HUES6 (cell line): Measurements from ENCODE around the gene IQGAP3.
A peak's percentile ranks its signal among the peaks of the same experiment; 100 is the strongest.
"Not testable (repeated sequence)": the region's sequence is repeated elsewhere in the genome, so short reads cannot be mapped to it uniquely, and the experiment has no call there.

ENCODE experiments used
- H3K27ac ChIP-seq: 2 replicates; pipeline ENCODE4 v1.7.0; 2013; ENCODE audit warnings: low read depth, mild to moderate bottlenecking, low read length, inconsistent platforms
- H3K27me3 ChIP-seq: 2 replicates; pipeline ENCODE4 v1.6.1; 2013; ENCODE audit warnings: low read length; ENCODE audit not compliant: control insufficient read depth, insufficient read depth
- H3K36me3 ChIP-seq: 2 replicates; pipeline ENCODE4 v1.6.1; 2013; ENCODE audit warnings: low read length; ENCODE audit not compliant: control insufficient read depth, insufficient read depth
- H3K4me1 ChIP-seq: 2 replicates; pipeline ENCODE4 v1.6.1; 2013; ENCODE audit warnings: low read length; ENCODE audit not compliant: control insufficient read depth, insufficient read depth
- H3K4me3 ChIP-seq: 2 replicates; pipeline ENCODE4 v1.5.1; 2013; ENCODE audit warnings: low read depth, low read length
- H3K9ac ChIP-seq: one replicate; pipeline ENCODE4 v1.6.1; 2013; ENCODE audit warnings: mild to moderate bottlenecking, low read length
- H3K9me3 ChIP-seq: 2 replicates; pipeline ENCODE4 v1.6.1; 2013; ENCODE audit warnings: low read depth, low read length; ENCODE audit not compliant: control insufficient read depth, insufficient read depth

Gene IQGAP3, protein sequence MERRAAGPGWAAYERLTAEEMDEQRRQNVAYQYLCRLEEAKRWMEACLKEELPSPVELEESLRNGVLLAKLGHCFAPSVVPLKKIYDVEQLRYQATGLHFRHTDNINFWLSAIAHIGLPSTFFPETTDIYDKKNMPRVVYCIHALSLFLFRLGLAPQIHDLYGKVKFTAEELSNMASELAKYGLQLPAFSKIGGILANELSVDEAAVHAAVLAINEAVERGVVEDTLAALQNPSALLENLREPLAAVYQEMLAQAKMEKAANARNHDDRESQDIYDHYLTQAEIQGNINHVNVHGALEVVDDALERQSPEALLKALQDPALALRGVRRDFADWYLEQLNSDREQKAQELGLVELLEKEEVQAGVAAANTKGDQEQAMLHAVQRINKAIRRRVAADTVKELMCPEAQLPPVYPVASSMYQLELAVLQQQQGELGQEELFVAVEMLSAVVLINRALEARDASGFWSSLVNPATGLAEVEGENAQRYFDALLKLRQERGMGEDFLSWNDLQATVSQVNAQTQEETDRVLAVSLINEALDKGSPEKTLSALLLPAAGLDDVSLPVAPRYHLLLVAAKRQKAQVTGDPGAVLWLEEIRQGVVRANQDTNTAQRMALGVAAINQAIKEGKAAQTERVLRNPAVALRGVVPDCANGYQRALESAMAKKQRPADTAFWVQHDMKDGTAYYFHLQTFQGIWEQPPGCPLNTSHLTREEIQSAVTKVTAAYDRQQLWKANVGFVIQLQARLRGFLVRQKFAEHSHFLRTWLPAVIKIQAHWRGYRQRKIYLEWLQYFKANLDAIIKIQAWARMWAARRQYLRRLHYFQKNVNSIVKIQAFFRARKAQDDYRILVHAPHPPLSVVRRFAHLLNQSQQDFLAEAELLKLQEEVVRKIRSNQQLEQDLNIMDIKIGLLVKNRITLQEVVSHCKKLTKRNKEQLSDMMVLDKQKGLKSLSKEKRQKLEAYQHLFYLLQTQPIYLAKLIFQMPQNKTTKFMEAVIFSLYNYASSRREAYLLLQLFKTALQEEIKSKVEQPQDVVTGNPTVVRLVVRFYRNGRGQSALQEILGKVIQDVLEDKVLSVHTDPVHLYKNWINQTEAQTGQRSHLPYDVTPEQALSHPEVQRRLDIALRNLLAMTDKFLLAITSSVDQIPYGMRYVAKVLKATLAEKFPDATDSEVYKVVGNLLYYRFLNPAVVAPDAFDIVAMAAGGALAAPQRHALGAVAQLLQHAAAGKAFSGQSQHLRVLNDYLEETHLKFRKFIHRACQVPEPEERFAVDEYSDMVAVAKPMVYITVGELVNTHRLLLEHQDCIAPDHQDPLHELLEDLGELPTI (N-terminal part only)

DNA sequence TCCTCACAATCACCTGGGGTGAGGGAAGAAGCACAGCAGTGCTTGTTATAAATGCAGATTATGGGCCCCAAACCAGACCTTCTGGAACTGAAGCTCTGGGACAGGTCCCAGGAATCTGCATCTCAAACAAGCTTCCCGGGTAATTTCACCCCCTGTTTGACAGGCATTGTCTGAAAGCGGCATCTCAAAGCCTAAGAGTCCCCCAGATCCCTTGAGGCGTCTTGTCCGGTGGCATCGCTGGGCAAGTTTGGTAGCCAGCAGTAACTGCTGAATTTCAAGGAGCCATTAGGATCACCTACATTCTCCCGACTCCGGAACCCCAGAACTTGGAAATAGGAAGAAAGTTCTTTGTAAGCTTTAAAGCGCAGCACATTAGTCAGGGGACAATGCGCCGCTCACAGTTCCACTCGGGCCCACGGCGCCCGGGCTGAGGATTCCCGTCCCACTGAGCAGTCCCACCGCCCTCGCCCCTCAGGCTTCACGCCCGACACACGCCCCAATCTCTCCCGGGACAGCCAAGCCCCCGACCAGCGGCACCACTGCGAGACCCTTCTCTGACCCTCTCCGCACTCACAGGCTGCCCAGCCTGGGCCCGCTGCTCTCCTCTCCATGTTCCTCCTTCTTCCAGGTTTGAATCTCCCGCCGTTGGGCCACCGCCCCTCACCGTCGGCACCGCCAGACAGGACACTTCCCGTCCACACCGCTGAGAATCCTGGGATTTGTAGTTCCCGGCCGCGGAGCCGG is at the start of gene IQGAP3:
IQGAP3 (minus strand) TSS at position 647 of the 744 bp plus-strand sequence; CDS start at position 611, 36 bp downstream.
- H3K4me3 ChIP-seq, result peak within 1 kb of the TSS; percentile 86
- peaks cover 9% of the 10 kb centered on the region; the same call in 1 of the 2 replicates for H3K4me1 ChIP-seq
- H3K27me3 ChIP-seq, result no peaks in the 10 kb centered on the region
- peaks cover 18% of the 10 kb centered on the region; the same call in 1 of the 2 replicates for H3K36me3 ChIP-seq
- peak within 1 kb of the TSS; percentile 77 for H3K9ac ChIP-seq
- no peaks in the 10 kb centered on the region for H3K9me3 ChIP-seq
- no peak within 1 kb of the TSS for H3K27ac ChIP-seq

DNA sequence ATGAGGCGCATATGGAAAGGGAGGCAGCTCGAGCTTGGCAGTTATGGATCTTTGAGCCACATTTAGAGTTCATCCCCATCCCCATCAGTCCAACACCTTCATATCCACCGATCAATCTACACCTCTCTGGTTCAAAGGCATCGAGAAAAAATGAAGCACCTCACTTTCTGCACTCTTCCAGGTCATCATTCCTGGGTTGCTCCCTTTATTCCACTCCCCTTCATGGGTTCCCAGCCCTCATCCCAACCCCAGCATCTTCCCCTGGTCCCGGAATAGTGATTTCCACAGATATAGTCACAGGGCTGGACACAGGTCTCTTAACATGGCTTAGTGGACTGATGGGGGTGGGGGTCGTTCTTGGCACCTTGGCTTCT is 47.2 kb upstream of the IQGAP3 start:
- no peak overlapping the region for H3K9ac ChIP-seq
- H3K9me3 ChIP-seq, result no peaks in the 10 kb centered on the region
- H3K36me3 ChIP-seq, result no peaks in the 10 kb centered on the region
- no peak overlapping the region for H3K4me3 ChIP-seq
- peaks cover 4% of the 10 kb centered on the region; the same call in 1 of the 2 replicates for H3K4me1 ChIP-seq
- H3K27me3 ChIP-seq, result peaks cover 58% of the 10 kb centered on the region
- H3K27ac ChIP-seq, result no peak overlapping the region

DNA sequence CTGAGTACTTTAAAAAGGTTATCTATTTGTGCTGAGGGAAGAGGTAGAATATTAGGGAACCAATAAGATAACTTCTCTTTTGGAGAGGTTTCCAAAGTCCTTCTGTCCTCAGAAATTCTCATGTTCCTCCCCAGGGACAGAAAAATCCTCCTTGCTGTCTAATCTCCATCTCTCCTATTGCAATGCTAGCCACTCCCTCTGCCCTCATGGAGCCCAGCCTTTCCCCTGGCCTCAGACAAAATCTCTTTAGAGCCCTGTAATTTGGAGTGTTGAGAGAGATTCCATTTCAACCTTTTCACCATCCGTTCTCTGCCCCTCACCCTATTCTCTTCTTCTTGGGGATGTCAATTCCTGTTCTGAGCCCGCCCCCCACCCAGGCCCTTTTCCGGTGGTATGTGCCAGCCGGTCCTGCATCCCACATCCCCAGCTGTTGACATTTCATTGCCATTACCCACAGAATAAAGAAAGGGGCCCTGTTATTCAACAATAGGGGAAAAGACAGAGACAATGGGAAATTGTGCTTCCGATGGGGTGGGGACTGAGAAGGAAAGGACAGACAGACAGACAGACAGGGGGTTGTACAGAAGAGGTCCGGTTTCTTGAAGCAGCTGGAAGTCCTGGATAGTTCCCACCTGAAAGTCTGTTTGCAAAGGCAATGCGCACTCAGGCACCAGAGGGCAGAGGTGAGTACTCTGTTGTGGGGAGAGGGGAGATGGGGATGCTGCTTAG is 46.7 kb upstream of the IQGAP3 start, which contains the start of gene HAPLN2:
HAPLN2 (plus strand) TSS at position 563 of the 729 bp plus-strand sequence. CDS start 4,076 bp downstream, outside the sequence.
- no peak within 1 kb of the TSS for H3K9ac ChIP-seq
- no peaks in the 10 kb centered on the region for H3K36me3 ChIP-seq
- no peaks in the 10 kb centered on the region for H3K9me3 ChIP-seq
- H3K4me1 ChIP-seq, result peaks cover 4% of the 10 kb centered on the region; the same call in 1 of the 2 replicates
- H3K27me3 ChIP-seq, result peaks cover 52% of the 10 kb centered on the region
- H3K27ac ChIP-seq, result no peak within 1 kb of the TSS
- H3K4me3 ChIP-seq, result no peak within 1 kb of the TSS

DNA sequence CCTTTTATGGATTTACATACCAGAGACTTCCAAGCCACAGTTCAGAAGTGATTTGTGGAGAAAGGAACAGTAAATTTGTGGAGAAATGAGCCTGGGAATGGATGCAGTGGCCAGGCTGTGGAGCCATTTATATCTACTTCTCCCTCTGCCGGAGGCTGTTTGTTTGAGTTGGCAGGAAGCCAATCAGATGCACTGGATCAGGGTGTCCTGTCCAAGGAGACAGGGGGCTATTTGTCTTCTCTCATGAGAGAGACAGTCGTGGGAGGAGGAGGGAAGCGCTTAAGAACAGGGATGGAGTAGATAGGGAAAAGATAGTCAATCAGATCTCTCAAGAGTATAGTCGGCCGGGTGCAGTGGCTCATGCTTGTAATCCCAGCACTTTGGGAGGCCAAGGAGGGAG is 44.1 kb upstream of the IQGAP3 start:
- H3K27me3 ChIP-seq, result peaks cover 28% of the 10 kb centered on the region

DNA sequence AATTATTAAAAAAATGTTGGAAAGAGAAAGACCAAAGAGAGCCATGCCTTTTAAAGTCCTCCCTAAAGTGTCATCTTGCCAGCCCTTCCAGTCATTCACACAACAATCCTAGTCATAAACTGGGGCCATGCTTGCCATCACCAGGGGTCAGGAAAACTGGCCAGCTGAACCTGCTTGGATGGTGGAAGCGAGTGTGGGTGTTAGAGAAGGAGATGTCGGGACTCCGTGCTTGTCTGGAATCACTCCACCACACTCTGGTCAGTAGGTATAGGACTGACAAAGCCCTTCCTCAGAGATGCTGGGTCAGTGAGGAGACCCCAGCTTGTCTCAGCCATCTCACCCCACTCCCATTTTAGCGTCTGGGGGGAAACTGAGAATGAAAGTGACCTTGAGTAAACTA is 43.6 kb upstream of the IQGAP3 start:
- Histone ChIP-seq H3K36me3 (no peaks in the 10 kb centered on the region), H3K27ac (no peak overlapping the region), H3K9me3 (no peaks in the 10 kb centered on the region), H3K4me3 (no peak overlapping the region), H3K9ac (no peak overlapping the region), H3K4me1 (peaks cover 4% of the 10 kb centered on the region; the same call in 1 of the 2 replicates), H3K27me3 (peaks cover 23% of the 10 kb centered on the region)

More for the DNA sequence above, 44.1 kb upstream of the IQGAP3 start:
- H3K9ac ChIP-seq, result no peak overlapping the region
- peaks cover 4% of the 10 kb centered on the region; the same call in 1 of the 2 replicates for H3K4me1 ChIP-seq
- H3K9me3 ChIP-seq, result no peaks in the 10 kb centered on the region
- no peak overlapping the region for H3K4me3 ChIP-seq
- no peaks in the 10 kb centered on the region for H3K36me3 ChIP-seq
- no peak overlapping the region for H3K27ac ChIP-seq

- Histone ChIP-seq H3K36me3 (no peaks in the 10 kb centered on the region), H3K27ac (no peak overlapping the region), H3K9me3 (no peaks in the 10 kb centered on the region), H3K4me3 (no peak overlapping the region), H3K27me3 (0 out of 2 replicates have a peak, but pooled peaks cover 2% of the 10 kb centered on the region), H3K4me1 (peaks cover 4% of the 10 kb centered on the region; the same call in 1 of the 2 replicates), H3K9ac (no peak overlapping the region)
These were observed 40.3 kb upstream of the IQGAP3 start for GRCh38 chr1:156612666-156613065.

DNA sequence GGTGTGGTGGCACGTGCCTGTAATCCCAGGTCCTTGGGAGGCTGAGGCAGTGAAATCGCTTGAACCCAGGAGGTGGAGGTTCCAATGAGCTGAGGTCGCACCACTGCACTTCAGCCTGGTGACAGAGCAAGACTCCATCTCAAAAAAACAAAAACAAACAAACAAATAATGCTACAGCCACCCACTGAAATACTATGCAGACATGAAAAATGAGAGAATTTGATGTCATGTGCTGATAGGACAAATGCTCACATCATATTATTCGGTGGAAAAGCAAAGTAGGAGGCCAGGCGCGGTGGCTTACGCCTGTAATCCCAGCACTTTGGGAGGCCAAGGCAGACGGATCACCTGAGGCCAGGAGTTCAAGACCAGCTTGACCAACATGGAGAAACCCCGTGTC is 37.7 kb upstream of the IQGAP3 start:
- not testable (repeated sequence) for H3K4me1 ChIP-seq, H3K4me3 ChIP-seq, H3K36me3 ChIP-seq, H3K9ac ChIP-seq, H3K9me3 ChIP-seq, H3K27me3 ChIP-seq, H3K27ac ChIP-seq

GRCh38 chr1:156608981-156609380 is 36.6 kb upstream of the IQGAP3 start:
- no peak overlapping the region for H3K9ac ChIP-seq
- H3K27ac ChIP-seq, result no peak overlapping the region
- no peaks in the 10 kb centered on the region for H3K4me1 ChIP-seq
- no peaks in the 10 kb centered on the region for H3K27me3 ChIP-seq
- no peaks in the 10 kb centered on the region for H3K9me3 ChIP-seq
- H3K36me3 ChIP-seq, result no peaks in the 10 kb centered on the region
- H3K4me3 ChIP-seq, result no peak overlapping the region

- Histone ChIP-seq H3K4me1 (no peaks in the 10 kb centered on the region), H3K4me3 (no peak overlapping the region), H3K27ac (no peak overlapping the region), H3K27me3 (no peaks in the 10 kb centered on the region), H3K9me3 (no peaks in the 10 kb centered on the region), H3K9ac (no peak overlapping the region), H3K36me3 (no peaks in the 10 kb centered on the region)
These were observed 35.8 kb upstream of the IQGAP3 start for GRCh38 chr1:156608036-156608674.
